Right cardiac atrium (tissue), 5 donors: ENCODE measurements around the gene FARP2. TPM values are rescaled to one million over a fixed set of nuclear protein-coding genes. Genes with fewer than 3 reads are reported as not detected.

Source experiments
- ATAC-seq, 2 donors: fragments of 200-7000 bp; cut with Tn5 transposase; one replicate each; pipeline versions ENCODE4 v1.8.0 to v1.9.1; 2020; ENCODE audit warnings: moderate library complexity in 2 of 2, mild to moderate bottlenecking in 1 of 2
- DNase-seq, 3 donors: peaks; one replicate each; pipeline ENCODE4 v3.0.0-alpha.2; 2020
- H3K27ac ChIP-seq: one replicate; pipeline ENCODE4 v1.5.1; 2013; ENCODE audit warnings: mild to moderate bottlenecking, low read length, control low read depth, moderate library complexity
- H3K27me3 ChIP-seq: one replicate; pipeline ENCODE4 v1.6.1; 2013; ENCODE audit not compliant: control insufficient read depth, insufficient read depth
- H3K4me1 ChIP-seq: one replicate; pipeline ENCODE4 v1.6.1; 2013; ENCODE audit warnings: low read length; ENCODE audit not compliant: control insufficient read depth, insufficient read depth
- H3K4me3 ChIP-seq: one replicate; pipeline ENCODE4 v1.5.1; 2013; ENCODE audit warnings: low read length, control low read depth
- H3K9me3 ChIP-seq: one replicate; pipeline ENCODE4 v1.6.1; 2013; ENCODE audit warnings: low read length; ENCODE audit not compliant: control insufficient read depth
- WGBS: extraction: QIAGEN DNeasy Blood & Tissue Kit; methylation state at CpG from one replicate; pipeline ENCODE4 v1.1.7; 2013; 5-methylcytosine and 5-hydroxymethylcytosine counted together
- intact Hi-C, 4 donors: fragments of 100-400 bp; cut with DNase I; formaldehyde crosslinking; loops; one replicate each; pipeline versions ENCODE4 v1.11.0 to v1.14.0; 2022 to 2023
- long read RNA-seq, 4 donors: library from polyadenylated mRNA; unstranded; transcript quantifications; one replicate each; pipeline ENCODE4 v2.0.0, GENCODE V29; 2020 to 2021
- polyA plus RNA-seq: library from polyadenylated mRNA; stranded (reverse); fragments of 200-250 nt; gene quantifications from one replicate; pipeline ENCODE4 v1.2.3, GENCODE V29; 2013
- total RNA-seq, 4 donors: library from RNA; stranded (reverse); fragmentation: NEBNext Ultra II Directional; extraction: Animal tissue kit (Norgen Biotek cat#: 25700); gene quantifications; one replicate each; pipeline ENCODE4 v1.2.1, GENCODE V29; 2021
- donor health status: healthy with polysubstance abuse.
- donor health status: DM: no; HTN: yes; CAD: no.
- donor health status: DM: no; HTN: no; CAD: no.
- donor health status: DM: no; HTN: yes; CAD: no; lungs with severe emphysema.
- donor health status: DM: yes; HTN: yes; CAD: no.

FARP2 gene
- 10 to 100 TPM; 22.6 to 28.4 (median 24.5) TPM for total RNA-seq
- polyA plus RNA-seq = 6.1 TPM
- long read RNA-seq, donor 1, full-length matches to known transcripts = 4 of 12 reads
- long read RNA-seq, donor 1, partial matches to known transcripts = 4 of 12 reads
- long read RNA-seq, donor 1, other reads (novel, unspliced or antisense) = 4 of 12 reads
- long read RNA-seq, donor 2, full-length matches to known transcripts = 7 of 11 reads
- long read RNA-seq, donor 2, partial matches to known transcripts = 2 of 11 reads
- long read RNA-seq, donor 2, other reads (novel, unspliced or antisense) = 2 of 11 reads
- long read RNA-seq, donor 3, full-length matches to known transcripts = 27 of 50 reads
- long read RNA-seq, donor 3, partial matches to known transcripts = 13 of 50 reads
- long read RNA-seq, donor 3, other reads (novel, unspliced or antisense) = 10 of 50 reads
- long read RNA-seq, donor 4, full-length matches to known transcripts = 4 of 9 reads
- long read RNA-seq, donor 4, partial matches to known transcripts = 4 of 9 reads
- long read RNA-seq, donor 4, other reads (novel, unspliced or antisense) = 1 of 9 reads

GRCh38 chr2:241355983-241356870 lies at the start of gene FARP2:
FARP2 (plus strand) TSS chr2:241356285; CDS start chr2:241373108, 16,823 bp downstream.
- intact Hi-C loops = no loop called here
- peak; percentile 89 to 95 for ATAC-seq
- under 1% methylated on average over 101 of the region's 101 CpGs for WGBS

DNA sequence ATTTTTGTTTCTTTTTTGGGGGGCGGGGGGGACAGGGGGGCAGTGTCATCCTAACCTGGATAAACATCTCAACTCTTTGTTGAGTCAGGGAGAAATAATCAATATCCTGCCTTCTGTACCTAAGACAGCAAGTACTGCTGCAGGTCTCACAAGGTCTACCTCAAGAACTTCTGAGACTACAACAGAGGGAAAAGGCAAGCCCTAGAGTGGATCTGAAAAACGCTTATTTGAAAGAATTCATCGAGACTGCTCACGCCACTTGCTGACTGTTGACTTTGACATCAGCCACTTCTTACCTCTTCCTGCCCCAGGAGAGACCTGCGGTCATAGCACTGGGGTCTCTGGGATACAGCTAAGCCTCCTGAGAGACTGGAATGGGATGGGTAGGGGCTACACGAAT lies 49.0 kb upstream of the FARP2 start:
- Histone ChIP-seq H3K9me3 (no peaks in the 10 kb centered on the region), H3K27ac (no peak overlapping the region), H3K4me3 (no peak overlapping the region), H3K4me1 (peaks cover 12% of the 10 kb centered on the region), H3K27me3 (no peaks in the 10 kb centered on the region)
- ATAC-seq = no peak
- intact Hi-C loops = no loop called here
- 91% methylated on average over 6 of the region's 6 CpGs for WGBS
- no peak for DNase-seq

More at GRCh38 chr2:241355983-241356870, at the start of gene FARP2:
- Histone ChIP-seq H3K4me3 (peak within 1 kb of the TSS; percentile 55), H3K9me3 (no peaks in the 10 kb centered on the region), H3K27me3 (no peaks in the 10 kb centered on the region), H3K27ac (peak within 1 kb of the TSS; percentile 86), H3K4me1 (no peaks in the 10 kb centered on the region)
- DNase-seq = peak; percentile 100

DNA sequence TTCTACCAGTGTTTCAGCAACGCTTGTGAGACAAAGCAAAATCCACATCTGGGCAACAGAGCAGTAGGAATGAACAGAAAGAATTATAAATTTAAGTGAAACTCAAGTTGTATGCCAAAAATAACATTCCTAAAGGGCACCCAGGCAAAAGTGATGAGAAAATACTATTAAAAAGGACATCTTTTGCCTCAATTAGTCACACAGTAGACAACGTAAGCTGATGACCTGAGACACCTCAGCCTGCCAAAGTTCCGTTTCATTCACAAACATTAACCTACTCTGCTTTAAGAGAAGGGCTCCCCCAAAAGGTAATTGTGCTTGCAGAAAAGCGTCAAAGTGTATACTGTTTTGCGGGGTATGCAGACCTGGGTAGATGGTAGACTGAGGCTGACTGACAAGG lies 47.8 kb upstream of the FARP2 start:
- intact Hi-C loops = no loop called here

DNA sequence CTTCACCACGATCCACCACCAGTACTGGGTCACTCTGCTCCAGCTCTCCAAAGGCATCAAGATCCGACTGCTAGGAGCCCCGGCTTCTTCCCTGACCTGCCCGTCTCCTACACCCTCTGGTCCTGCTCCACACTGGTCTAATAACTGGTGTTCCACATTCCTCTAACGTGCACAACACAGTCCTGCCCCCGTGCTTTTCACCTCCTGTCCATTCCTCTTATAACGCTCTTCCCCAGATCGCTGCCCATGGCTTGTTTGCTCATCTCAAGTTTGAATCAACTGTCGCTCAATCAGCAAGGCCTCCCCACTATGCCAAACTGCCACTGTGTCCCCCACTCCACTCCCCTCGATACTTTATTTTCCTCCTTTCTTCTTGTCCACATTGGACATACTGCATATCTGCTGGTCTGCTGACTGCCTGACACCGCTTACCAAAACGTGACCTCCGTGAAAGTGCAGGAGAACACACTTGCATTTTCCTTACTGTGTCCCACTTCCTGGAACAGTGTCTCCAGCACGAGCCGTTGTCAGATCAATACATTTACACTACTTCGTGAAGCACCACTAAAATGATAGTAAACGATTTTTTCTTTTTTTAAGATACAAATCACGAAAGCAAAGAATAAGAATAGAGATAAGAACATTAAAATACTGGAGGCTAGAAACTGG lies 47.1 kb upstream of the FARP2 start:
- H3K4me3 ChIP-seq = no peak overlapping the region
- no peaks in the 10 kb centered on the region for H3K9me3 ChIP-seq
- H3K27me3 ChIP-seq = no peaks in the 10 kb centered on the region
- H3K4me1 ChIP-seq = peaks cover 4% of the 10 kb centered on the region
- intact Hi-C loops = no loop called here
- 85% methylated on average over 18 of the region's 18 CpGs for WGBS
- ATAC-seq (no peak), DNase-seq (no peak)
- H3K27ac ChIP-seq = no peak overlapping the region

More for the DNA sequence above, 47.8 kb upstream of the FARP2 start:
- no peak overlapping the region for H3K4me3 ChIP-seq
- H3K27ac ChIP-seq = no peak overlapping the region
- ATAC-seq (no peak), DNase-seq (no peak)
- peaks cover 10% of the 10 kb centered on the region for H3K4me1 ChIP-seq
- H3K27me3 ChIP-seq = no peaks in the 10 kb centered on the region
- no peaks in the 10 kb centered on the region for H3K9me3 ChIP-seq
- WGBS = 81% methylated on average over 5 of the region's 5 CpGs

- intact Hi-C loops = no loop called here
- Histone ChIP-seq H3K27ac (no peak overlapping the region), H3K27me3 (no peaks in the 10 kb centered on the region), H3K9me3 (no peaks in the 10 kb centered on the region), H3K4me1 (no peaks in the 10 kb centered on the region), H3K4me3 (no peak overlapping the region)
- WGBS = 64% methylated on average over 2 of the region's 2 CpGs
- DNase-seq (no peak), ATAC-seq (no peak)
Measured at GRCh38 chr2:241309684-241310117, 46.4 kb upstream of the FARP2 start.

- Histone ChIP-seq H3K4me3 (no peak overlapping the region), H3K4me1 (no peaks in the 10 kb centered on the region), H3K9me3 (no peaks in the 10 kb centered on the region), H3K27ac (no peak overlapping the region), H3K27me3 (no peaks in the 10 kb centered on the region)
- no peak for DNase-seq
- no peak for ATAC-seq
- WGBS = 88% methylated on average over 13 of the region's 13 CpGs
- intact Hi-C loops = no loop called here
Measured at GRCh38 chr2:241310917-241311566, 45.0 kb upstream of the FARP2 start.

DNA sequence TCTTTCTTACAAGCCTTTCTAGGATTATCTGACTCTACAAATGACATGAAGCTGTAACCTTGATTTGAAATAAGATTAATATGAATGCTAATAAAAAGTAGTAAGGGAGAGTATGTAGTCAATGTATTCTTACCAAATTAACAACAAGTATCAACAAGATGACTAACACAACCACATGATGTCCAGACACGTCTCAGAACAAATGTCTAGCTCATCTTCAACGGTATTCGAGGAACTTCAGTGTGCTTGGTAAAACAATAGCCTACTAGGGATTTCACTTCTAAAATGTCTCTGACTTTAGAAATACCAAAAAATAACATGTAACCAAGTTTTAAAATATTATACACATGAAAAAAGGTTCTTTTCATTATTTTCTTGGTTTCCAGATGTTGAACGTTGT lies 44.0 kb upstream of the FARP2 start:
- 75% methylated on average over 4 of the region's 4 CpGs for WGBS
- no peaks in the 10 kb centered on the region for H3K9me3 ChIP-seq
- no peak overlapping the region for H3K4me3 ChIP-seq
- no peaks in the 10 kb centered on the region for H3K4me1 ChIP-seq
- no peak for DNase-seq
- no peak for ATAC-seq
- intact Hi-C loops = no loop called here
- H3K27ac ChIP-seq = no peak overlapping the region
- H3K27me3 ChIP-seq = no peaks in the 10 kb centered on the region

DNA sequence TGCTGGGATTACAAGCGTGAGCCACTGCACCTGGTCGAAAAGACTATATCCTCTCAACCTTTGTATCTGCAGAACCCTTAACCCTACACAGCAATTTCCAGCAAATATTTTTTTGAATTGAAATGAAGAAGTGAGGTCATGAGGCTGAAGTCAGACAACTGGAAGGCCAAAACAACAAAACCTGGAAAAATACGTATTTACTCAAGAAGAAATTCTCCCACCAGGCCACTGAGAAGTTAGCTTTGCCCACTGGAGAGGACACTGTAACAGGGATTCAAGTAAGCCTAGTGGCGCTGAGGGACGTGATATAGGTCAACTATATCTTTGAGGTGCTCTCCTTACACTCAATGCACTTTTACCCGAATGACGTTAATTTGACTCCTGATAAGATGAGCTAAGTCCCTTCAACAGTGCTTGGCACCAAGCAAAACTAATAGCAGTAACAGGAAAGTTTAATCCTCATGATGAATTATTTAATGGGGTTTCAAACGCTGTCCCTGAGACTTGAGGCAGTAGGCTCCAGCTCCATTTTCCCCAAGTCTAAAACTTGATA lies 42.5 kb upstream of the FARP2 start:
- Histone ChIP-seq H3K9me3 (no peaks in the 10 kb centered on the region), H3K4me1 (no peaks in the 10 kb centered on the region), H3K27ac (no peak overlapping the region), H3K4me3 (peak overlapping the region; percentile 76), H3K27me3 (no peaks in the 10 kb centered on the region)
- DNase-seq (no peak), ATAC-seq (no peak)
- intact Hi-C loops = no loop called here
- 82% methylated on average over 8 of the region's 8 CpGs for WGBS

DNA sequence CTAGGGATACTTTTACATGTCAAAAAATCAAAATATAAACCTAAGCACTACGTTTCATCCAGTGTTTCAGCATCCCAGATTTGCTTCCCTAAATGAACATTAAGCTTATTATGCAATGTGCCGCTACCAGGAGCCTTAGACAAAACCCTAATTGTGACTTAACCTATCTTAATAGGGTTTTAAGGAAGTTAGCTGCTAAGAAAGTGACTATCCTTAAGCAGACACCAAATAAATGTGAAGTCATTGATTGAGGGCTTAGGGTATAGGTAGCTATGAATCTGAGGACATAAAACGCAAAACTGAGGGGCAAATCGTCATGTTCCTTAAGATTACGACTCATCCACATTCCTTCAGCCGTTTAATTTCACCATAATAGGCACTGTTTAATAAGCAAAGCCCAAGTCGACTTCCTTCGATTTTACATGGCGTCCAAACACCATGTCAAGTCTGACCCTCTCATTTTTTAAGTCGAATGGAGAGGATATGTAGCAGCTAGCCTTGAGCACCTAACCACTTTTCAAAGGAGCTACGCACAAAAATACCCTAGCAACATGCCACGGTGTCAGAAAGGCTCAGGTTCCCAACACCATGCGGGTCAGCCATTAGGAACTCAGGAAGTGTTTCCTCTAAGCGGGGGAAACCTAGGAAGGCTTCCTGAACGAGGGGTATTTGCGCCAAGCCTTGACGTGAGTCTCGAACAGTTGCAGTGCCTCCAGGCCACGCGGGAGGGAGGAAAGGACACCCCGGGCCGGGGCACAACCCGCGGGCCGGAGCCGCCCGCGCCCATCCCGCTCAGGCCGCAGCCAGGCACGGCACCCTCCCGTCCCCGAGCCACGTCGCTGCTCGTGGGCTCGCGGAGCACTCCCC lies 41.6 kb upstream of the FARP2 start:
- Histone ChIP-seq H3K9me3 (no peaks in the 10 kb centered on the region), H3K4me3 (peak overlapping the region; percentile 76), H3K27ac (peak overlapping the region; percentile 89), H3K4me1 (no peaks in the 10 kb centered on the region), H3K27me3 (no peaks in the 10 kb centered on the region)
- 5% methylated on average over 38 of the region's 38 CpGs for WGBS
- DNase-seq (no peak), ATAC-seq (no peak)
- intact Hi-C loops = loop anchor here in 1 of 4 donors (5.0 kb wide), 1 partner anchor 42 kb away; no protein-coding TSS in a partner anchor
